ENCODE results near the gene SMC6.

- TF ChIP-seq CTCF (IDR thresholded peaks at IDR 0.05; ENCODE audit: poor library complexity, severe bottlenecking) = no peak
- TF ChIP-seq EZH2 (IDR thresholded peaks at IDR 0.05; ENCODE audit: borderline replicate concordance, insufficient read depth, low read length, poor library complexity, severe bottlenecking) = no peak
- TF ChIP-seq EP300 (conservative IDR thresholded peaks at IDR 0.05; ENCODE audit: poor library complexity, severe bottlenecking) = no peak
- no peak for TF ChIP-seq RAD21 (conservative IDR thresholded peaks at IDR 0.05)
- TF ChIP-seq POLR2AphosphoS5 (IDR thresholded peaks at IDR 0.05) = no peak
- TF ChIP-seq, protein P1, sequence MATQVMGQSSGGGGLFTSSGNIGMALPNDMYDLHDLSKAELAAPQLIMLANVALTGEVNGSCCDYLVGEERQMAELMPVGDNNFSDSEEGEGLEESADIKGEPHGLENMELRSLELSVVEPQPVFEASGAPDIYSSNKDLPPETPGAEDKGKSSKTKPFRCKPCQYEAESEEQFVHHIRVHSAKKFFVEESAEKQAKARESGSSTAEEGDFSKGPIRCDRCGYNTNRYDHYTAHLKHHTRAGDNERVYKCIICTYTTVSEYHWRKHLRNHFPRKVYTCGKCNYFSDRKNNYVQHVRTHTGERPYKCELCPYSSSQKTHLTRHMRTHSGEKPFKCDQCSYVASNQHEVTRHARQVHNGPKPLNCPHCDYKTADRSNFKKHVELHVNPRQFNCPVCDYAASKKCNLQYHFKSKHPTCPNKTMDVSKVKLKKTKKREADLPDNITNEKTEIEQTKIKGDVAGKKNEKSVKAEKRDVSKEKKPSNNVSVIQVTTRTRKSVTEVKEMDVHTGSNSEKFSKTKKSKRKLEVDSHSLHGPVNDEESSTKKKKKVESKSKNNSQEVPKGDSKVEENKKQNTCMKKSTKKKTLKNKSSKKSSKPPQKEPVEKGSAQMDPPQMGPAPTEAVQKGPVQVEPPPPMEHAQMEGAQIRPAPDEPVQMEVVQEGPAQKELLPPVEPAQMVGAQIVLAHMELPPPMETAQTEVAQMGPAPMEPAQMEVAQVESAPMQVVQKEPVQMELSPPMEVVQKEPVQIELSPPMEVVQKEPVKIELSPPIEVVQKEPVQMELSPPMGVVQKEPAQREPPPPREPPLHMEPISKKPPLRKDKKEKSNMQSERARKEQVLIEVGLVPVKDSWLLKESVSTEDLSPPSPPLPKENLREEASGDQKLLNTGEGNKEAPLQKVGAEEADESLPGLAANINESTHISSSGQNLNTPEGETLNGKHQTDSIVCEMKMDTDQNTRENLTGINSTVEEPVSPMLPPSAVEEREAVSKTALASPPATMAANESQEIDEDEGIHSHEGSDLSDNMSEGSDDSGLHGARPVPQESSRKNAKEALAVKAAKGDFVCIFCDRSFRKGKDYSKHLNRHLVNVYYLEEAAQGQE (IDR thresholded peaks at IDR 0.05; ENCODE audit: borderline replicate concordance) = no peak
- no peak for TF ChIP-seq TAF1 (IDR thresholded peaks at IDR 0.05; ENCODE audit: low read depth)
- TF ChIP-seq SMC3 (conservative IDR thresholded peaks at IDR 0.05; ENCODE audit: poor library complexity) = no peak
These were observed 138.5 kb downstream of the SMC6 start for GRCh38 chr2:17615147-17615546.

Measured in neural cell (in vitro differentiated cells).